Stimulated activated CD8-positive, alpha-beta memory T cell treated with anti-CD3 and anti-CD28 coated beads, Interleukin-12 subunit alpha, Interleukin-12 subunit beta, amount 100 ng/mL, for 24 hours (primary cell): ENCODE results near the gene AZGP1.
"Not testable (repeated sequence)": the region's sequence is repeated elsewhere in the genome, so short reads cannot be mapped to it uniquely, and the experiment has no call there.

Experiments used
- DNase-seq: peaks from one replicate; pipeline ENCODE4 v3.0.0-alpha.2; 2020; ENCODE audit errors: extremely low read depth

The AZGP1 gene

GRCh38 chr7:99952649-99953048 lies 23.2 kb downstream of the AZGP1 start:
- DNase-seq: not testable (repeated sequence)

DNA sequence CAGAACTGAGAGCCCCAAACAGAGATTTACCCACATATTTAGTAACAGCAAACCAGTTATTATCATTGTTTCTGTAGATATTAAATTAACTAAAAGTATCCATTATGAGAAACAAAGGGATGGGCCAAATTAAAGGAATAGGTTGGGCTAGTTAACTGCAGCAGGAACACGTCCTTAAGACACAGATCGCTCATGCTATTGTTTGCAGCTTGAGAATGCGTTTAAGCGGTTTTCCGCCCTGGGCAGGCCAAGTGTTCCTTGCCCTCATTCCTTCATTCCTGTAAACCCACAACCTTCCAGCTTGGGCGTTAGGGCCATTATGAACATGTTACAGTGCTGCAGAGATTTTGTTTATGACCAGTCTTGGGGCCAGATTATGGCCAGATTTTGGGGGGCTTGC lies 25.0 kb downstream of the AZGP1 start:
- not testable (repeated sequence) for DNase-seq

GRCh38 chr7:99949645-99950228 lies 26.1 kb downstream of the AZGP1 start:
- no peak for DNase-seq

DNA sequence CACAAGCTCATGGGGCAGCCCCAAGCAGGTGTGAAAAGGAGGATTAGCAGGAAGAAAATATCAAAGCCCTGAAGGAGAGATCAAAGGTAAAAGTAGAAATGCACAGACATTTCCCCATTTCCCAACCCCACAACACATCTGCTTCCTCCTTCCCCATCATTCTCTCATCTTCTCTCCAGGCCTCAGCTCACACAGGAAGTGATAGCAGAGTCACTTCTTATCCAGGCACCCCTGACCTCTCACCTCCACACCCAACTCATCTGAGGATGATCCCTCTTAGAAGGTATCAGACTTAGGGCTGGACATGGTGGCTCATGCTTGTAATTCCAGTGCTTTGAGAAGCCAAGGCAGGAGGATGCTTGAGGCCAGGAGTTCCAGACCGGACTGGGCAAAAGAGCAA lies 28.2 kb downstream of the AZGP1 start:
- DNase-seq: no peak

DNA sequence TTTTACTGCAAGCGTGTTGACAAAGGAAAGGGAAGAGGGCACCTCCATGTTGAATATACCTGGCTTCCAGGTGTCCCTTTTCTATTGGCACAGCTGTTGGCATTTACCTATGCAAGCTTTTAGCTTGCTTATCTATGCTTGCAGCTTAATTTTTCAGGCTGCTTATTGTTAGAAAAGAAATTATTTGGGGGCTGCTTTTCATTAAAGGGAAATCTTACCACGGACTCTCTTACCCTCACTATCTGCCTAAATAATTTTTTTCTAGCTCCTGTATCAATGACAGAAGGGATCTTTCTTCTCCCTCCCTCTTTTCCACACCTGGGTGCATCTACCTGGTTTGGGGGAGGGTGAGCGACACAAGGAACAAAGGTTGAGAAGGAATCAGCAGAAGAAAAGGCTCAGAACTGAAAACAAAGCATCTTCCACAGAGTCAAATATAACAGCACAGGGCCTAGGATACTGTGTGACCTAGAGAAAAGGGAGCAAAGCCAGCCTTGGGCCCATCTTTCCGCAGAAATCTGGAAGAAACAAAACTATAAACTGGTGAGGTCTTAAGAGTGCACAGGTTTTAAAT lies 31.2 kb downstream of the AZGP1 start:
- no peak for DNase-seq

- DNase-seq: no peak
These were observed 32.0 kb downstream of the AZGP1 start for GRCh38 chr7:99943641-99944496.

GRCh38 chr7:99938296-99938695 lies 37.5 kb downstream of the AZGP1 start:
- DNase-seq: no peak

DNA sequence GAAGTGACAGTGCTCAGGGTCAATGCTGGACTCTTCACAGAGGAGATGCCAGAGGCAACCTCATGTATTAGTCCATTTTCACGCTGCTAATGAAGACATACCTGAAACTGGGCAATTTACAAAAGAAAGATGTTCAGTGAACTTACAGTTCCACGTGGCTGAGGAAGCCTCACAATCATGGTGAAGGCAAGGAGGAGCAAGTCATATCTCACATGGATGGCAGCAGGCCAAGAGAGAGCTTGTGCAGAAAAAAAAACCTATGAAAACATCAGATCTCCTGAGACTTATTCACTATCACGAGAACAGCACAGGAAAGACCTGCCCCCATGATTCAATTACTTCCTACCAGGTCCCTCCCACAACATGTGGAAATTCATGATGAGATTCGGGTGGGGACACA lies 40.8 kb downstream of the AZGP1 start:
- DNase-seq: not testable (repeated sequence)

DNA sequence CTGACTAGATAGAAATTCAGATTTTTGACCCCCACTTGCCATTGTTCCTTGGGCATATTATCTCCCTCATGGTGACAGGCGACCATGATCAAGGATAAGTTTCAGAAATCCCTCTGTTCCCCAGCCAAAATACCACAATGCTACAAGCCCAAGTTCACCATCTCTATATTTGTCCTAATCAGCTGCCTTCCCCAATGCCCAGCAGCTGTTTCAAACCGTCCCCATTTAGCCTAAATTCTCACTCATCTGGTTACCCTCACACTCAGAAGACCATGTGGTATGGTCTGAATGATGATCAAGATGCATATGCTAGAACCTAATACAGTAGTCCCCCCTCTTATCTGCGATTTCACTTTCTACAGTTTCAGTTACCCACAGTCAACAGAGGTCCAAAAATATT lies 45.5 kb downstream of the AZGP1 start:
- no peak for DNase-seq

GRCh38 chr7:99929730-99930053 lies 46.1 kb downstream of the AZGP1 start:
- no peak for DNase-seq

- no peak for DNase-seq
These were observed 46.7 kb downstream of the AZGP1 start, which contains the start of gene GJC3 for GRCh38 chr7:99928994-99929729. TSS of gene GJC3 (minus strand) at chr7:99929620. CDS start at chr7:99929620, 0 bp downstream.

DNA sequence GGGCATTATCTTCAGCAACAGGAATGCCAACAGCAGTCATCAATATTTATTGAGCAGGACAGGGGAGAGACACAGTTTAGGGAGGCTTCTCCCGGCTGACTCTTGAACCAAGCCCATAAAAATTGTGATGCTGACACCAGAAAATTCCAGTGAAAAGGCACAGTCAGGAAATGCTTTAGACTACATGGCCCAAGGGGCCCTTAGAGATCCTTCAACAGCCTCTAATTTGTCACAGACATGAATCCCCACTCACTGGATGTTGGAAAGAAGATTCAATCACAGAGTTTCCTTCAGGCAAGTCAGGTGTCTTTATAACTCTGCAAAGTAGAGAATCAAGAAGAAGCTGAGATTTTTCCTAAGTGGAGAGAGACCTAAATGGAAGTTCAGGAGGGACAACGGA lies 47.6 kb downstream of the AZGP1 start:
- DNase-seq: no peak

- DNase-seq: no peak
These were observed 48.3 kb downstream of the AZGP1 start for GRCh38 chr7:99927536-99927935.

- no peak for DNase-seq
These were observed 49.5 kb downstream of the AZGP1 start for GRCh38 chr7:99926321-99926720.

DNA sequence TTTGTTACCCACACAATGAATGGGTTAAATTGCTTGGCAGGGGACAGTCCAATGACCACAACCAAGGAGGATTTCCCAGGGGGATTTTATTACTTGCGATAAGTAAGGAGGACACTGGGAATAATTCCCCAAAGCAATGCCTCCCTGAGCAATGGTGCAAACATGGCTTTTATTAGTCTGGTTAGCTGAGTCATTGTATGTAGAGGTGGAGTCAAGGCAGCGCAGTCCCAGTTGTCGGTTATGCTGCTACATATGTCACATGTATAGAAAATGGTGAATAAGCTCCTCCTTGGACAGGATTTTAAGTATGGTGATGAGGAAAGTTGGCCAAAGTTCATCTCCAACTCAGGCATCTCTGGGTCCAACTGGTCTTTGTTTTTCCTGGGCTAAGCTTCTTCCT lies 52.6 kb downstream of the AZGP1 start:
- DNase-seq: no peak

GRCh38 chr7:99920149-99920548 lies 55.7 kb downstream of the AZGP1 start:
- no peak for DNase-seq

DNA sequence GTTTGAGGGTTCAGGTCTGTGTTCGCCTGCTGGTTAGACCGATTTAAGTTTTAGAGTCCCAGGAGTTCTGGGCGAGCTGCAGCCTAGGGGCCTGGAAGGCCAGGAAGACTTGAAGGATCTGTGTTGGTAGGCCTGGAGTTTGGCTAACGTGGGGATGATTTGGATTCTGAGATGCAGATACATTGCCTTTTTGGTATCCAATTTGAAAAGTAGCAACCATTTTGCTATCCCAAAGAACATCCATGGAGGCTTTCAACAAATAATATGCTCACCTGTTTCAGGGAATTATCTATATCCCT lies 56.1 kb downstream of the AZGP1 start:
- DNase-seq: no peak

- peak; percentile 84 for DNase-seq
These were observed 56.6 kb downstream of the AZGP1 start, which contains the start of gene TRIM4 for GRCh38 chr7:99918959-99919813. TSS of gene TRIM4 (minus strand) at chr7:99919530. CDS start at chr7:99919401, 129 bp downstream.
